GOT3 (cell line): ENCODE results near the gene SARS1.

Experiments
- DNase-seq: peaks from one replicate; lab custom pipeline; 2025; ENCODE audit warnings: mixed read lengths; lab: John Stamatoyannopoulos, UW

Gene SARS1

DNA sequence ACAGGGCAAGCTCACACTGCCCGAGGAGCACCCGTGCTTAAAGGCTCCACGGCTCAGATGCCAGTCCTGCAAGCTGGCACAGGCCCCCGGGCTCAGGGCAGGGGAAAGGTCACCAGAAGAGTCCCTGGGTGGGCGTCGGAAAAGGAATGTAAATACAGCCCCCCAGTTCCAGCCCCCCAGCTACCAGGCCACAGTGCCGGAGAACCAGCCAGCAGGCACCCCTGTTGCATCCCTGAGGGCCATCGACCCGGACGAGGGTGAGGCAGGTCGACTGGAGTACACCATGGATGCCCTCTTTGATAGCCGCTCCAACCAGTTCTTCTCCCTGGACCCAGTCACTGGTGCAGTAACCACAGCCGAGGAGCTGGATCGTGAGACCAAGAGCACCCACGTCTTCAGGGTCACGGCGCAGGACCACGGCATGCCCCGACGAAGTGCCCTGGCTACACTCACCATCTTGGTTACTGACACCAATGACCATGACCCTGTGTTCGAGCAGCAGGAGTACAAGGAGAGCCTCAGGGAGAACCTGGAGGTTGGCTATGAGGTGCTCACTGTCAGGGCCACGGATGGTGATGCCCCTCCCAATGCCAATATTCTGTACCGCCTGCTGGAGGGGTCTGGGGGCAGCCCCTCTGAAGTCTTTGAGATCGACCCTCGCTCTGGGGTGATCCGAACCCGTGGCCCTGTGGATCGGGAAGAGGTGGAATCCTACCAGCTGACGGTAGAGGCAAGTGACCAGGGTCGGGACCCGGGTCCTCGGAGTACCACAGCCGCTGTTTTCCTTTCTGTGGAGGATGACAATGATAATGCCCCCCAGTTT lies 36.9 kb downstream of the SARS1 start:
- no peak for DNase-seq

DNA sequence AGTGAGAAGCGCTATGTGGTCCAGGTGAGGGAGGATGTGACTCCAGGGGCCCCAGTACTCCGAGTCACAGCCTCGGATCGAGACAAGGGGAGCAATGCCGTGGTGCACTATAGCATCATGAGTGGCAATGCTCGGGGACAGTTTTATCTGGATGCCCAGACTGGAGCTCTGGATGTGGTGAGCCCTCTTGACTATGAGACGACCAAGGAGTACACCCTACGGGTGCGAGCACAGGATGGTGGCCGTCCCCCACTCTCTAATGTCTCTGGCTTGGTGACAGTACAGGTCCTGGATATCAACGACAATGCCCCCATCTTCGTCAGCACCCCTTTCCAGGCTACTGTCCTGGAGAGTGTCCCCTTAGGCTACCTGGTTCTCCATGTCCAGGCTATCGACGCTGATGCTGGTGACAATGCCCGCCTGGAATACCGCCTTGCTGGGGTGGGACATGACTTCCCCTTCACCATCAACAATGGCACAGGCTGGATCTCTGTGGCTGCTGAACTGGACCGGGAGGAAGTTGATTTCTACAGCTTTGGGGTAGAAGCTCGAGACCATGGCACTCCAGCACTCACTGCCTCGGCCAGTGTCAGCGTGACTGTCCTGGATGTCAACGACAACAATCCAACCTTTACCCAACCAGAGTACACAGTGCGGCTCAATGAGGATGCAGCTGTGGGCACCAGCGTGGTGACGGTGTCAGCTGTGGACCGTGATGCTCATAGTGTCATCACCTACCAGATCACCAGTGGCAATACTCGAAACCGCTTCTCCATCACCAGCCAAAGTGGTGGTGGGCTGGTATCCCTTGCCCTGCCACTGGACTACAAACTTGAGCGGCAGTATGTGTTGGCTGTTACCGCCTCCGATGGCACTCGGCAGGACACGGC lies 37.8 kb downstream of the SARS1 start:
- no peak for DNase-seq

DNA sequence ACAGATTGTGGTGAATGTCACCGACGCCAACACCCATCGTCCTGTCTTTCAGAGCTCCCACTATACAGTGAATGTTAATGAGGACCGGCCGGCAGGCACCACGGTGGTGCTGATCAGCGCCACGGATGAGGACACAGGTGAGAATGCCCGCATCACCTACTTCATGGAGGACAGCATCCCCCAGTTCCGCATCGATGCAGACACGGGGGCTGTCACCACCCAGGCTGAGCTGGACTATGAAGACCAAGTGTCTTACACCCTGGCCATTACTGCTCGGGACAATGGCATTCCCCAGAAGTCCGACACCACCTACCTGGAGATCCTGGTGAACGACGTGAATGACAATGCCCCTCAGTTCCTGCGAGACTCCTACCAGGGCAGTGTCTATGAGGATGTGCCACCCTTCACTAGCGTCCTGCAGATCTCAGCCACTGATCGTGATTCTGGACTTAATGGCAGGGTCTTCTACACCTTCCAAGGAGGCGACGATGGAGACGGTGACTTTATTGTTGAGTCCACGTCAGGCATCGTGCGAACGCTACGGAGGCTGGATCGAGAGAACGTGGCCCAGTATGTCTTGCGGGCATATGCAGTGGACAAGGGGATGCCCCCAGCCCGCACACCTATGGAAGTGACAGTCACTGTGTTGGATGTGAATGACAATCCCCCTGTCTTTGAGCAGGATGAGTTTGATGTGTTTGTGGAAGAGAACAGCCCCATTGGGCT lies 38.6 kb downstream of the SARS1 start:
- DNase-seq = no peak

- no peak for DNase-seq
Measured at GRCh38 chr1:109252893-109253802, 39.4 kb downstream of the SARS1 start.

GRCh38 chr1:109253803-109254620 lies 40.3 kb downstream of the SARS1 start:
- no peak for DNase-seq

GRCh38 chr1:109254621-109255096 lies 40.9 kb downstream of the SARS1 start:
- no peak for DNase-seq

GRCh38 chr1:109255097-109255651 lies 41.5 kb downstream of the SARS1 start:
- DNase-seq = no peak

DNA sequence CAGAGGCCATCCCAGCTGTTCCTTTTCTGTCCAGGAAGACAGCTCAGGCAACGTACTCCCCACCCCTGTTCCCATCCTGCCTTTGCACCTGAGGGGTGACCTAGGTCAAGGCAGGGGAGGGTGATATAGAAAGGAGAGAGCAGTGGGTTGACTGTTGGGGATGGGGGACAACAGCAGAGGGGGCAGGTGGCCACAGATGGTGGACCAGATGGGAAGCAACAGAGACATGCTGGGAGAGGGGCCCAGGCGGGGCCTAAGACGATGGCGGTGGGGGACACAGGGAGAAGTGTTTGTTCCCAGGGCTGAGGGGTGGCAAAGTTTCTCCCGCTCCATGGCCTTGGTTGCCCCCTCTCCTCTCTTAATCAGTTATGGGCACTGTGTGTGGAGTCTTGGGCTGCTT lies 42.0 kb downstream of the SARS1 start:
- no peak for DNase-seq

- DNase-seq = no peak
Measured at GRCh38 chr1:109256085-109256484, 42.4 kb downstream of the SARS1 start.

DNA sequence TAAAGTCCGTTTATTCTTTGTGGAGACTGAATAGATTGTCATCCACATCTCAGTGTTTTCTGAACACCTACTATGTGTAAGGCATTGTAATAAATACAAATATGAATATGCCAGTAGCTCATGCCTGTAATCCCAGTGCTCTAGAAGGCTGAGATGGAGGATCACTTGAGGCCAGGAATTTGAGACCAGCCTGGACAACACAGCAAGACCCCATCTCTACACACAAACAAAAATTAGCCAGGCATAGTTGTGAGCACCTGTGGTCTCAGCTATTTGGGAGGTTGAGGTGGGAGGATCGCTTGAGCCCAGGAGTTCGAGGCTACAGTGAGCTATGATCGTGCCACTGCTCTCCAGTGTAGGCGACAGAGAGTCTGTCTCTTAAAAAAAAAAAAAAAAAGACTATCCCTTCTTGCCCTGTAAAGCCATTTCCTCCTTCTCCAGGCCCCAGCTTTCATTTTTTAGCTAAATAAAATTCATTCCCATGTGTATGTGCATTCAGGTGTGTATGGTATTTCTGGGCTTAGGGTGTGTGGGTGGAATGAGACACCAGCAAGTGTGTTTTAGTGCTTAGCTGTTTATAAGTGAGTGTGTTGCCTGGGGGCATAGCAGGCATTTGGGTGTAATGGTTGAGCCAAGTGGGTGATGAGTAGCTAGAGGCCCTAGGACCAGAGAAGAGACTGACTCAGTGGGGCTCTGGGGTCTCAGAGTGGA lies 43.4 kb downstream of the SARS1 start:
- no peak for DNase-seq

GRCh38 chr1:109257682-109258421 lies 44.1 kb downstream of the SARS1 start:
- no peak for DNase-seq

DNA sequence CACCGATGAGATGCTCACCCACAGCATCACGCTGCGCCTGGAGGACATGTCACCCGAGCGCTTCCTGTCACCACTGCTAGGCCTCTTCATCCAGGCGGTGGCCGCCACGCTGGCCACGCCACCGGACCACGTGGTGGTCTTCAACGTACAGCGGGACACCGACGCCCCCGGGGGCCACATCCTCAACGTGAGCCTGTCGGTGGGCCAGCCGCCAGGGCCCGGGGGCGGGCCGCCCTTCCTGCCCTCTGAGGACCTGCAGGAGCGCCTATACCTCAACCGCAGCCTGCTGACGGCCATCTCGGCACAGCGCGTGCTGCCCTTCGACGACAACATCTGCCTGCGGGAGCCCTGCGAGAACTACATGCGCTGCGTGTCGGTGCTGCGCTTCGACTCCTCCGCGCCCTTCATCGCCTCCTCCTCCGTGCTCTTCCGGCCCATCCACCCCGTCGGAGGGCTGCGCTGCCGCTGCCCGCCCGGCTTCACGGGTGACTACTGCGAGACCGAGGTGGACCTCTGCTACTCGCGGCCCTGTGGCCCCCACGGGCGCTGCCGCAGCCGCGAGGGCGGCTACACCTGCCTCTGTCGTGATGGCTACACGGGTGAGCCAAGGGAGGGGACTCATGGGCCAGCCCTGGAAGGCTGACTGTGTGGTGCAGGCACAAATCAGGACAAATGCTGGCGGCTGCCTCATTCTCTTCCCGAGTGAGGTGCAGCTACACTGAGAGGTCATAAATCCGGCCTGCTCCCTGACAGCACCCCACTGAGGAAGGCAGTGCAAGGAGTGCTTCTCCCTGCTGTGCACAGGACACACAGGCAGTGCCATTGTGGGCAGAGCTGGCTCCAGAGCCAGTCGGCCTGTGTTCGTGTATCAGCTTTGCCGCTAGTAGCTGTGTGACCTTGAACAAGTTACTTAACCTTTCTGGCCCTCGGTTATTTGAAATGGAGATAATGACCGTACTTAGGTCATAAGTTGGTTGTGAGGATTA lies 45.1 kb downstream of the SARS1 start:
- DNase-seq = no peak

GRCh38 chr1:109259674-109260557 lies 46.2 kb downstream of the SARS1 start:
- DNase-seq = no peak

DNA sequence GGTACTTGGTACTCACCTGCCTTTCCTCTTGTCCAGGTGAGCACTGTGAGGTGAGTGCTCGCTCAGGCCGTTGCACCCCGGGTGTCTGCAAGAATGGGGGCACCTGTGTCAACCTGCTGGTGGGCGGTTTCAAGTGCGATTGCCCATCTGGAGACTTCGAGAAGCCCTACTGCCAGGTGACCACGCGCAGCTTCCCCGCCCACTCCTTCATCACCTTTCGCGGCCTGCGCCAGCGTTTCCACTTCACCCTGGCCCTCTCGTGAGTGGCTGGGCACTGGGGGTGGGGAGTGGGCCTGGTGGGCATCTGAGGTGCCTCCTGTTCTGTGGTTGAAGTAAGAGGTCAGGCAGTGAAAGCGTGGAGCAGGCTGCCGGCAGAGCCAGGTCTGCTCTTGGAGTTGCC lies 47.3 kb downstream of the SARS1 start:
- DNase-seq = no peak

- DNase-seq = no peak
Measured at GRCh38 chr1:109261578-109261977, 47.9 kb downstream of the SARS1 start.
